ENCODE measurements around the gene C1orf141.

C1orf141 gene

GRCh38 chr1:67126974-67127373, 7.8 kb downstream of the C1orf141 start:
- ChIA-PET CTCF (interaction anchor here (0.6 to 1.5 kb wide), 3 partner anchors 10 to 564 kb away, joined by 3 to 6 read pairs (median 3); no protein-coding TSS in a partner anchor), POLR2A (no interaction called here)
- TF ChIP-seq L3MBTL2 (conservative IDR thresholded peaks at IDR 0.05) (no peak), BHLHE40 (IDR thresholded peaks at IDR 0.05; ENCODE audit: borderline replicate concordance) (no peak), FOXA1 (IDR thresholded peaks at IDR 0.05) (no peak), TARDBP (IDR thresholded peaks at IDR 0.05) (no peak), SUZ12 (IDR thresholded peaks at IDR 0.05) (no peak), ELF4 (IDR thresholded peaks at IDR 0.05) (no peak), LEF1 (IDR thresholded peaks at IDR 0.05; ENCODE audit: borderline replicate concordance) (no peak), ZNF384 (IDR thresholded peaks at IDR 0.05) (no peak), HDGF (IDR thresholded peaks at IDR 0.05; ENCODE audit: borderline replicate concordance) (no peak), CTBP1 (IDR thresholded peaks at IDR 0.05; ENCODE audit: borderline replicate concordance) (no peak), PKNOX1 (IDR thresholded peaks at IDR 0.05) (no peak), FOXK2 (IDR thresholded peaks at IDR 0.05) (no peak), SP1 (IDR thresholded peaks at IDR 0.05) (no peak), FOXM1 (IDR thresholded peaks at IDR 0.05; ENCODE audit: borderline replicate concordance) (no peak), ARNT (IDR thresholded peaks at IDR 0.05) (no peak), NFRKB (IDR thresholded peaks at IDR 0.05) (no peak)
- DNase-seq (ENCODE audit: extremely low spot score), result no peak

GRCh38 chr1:67126111-67126746, 8.5 kb downstream of the C1orf141 start:
- no peak for DNase-seq (ENCODE audit: extremely low spot score)
- ChIA-PET POLR2A (no interaction called here), CTCF (interaction anchor here (0.6 to 1.5 kb wide), 4 partner anchors 11 to 565 kb away, joined by 3 to 6 read pairs (median 3); no protein-coding TSS in a partner anchor)
- no peak for TF ChIP-seq TARDBP (IDR thresholded peaks at IDR 0.05)
- TF ChIP-seq ARNT (IDR thresholded peaks at IDR 0.05), result no peak
- TF ChIP-seq HDGF (IDR thresholded peaks at IDR 0.05; ENCODE audit: borderline replicate concordance), result no peak
- TF ChIP-seq SUZ12 (IDR thresholded peaks at IDR 0.05), result no peak
- TF ChIP-seq CTBP1 (IDR thresholded peaks at IDR 0.05; ENCODE audit: borderline replicate concordance), result no peak
- no peak for TF ChIP-seq NFRKB (IDR thresholded peaks at IDR 0.05)
- TF ChIP-seq FOXM1 (IDR thresholded peaks at IDR 0.05; ENCODE audit: borderline replicate concordance), result no peak
- no peak for TF ChIP-seq LEF1 (IDR thresholded peaks at IDR 0.05; ENCODE audit: borderline replicate concordance)
- TF ChIP-seq PKNOX1 (IDR thresholded peaks at IDR 0.05), result no peak
- no peak for TF ChIP-seq ELF4 (IDR thresholded peaks at IDR 0.05)
- TF ChIP-seq FOXA1 (IDR thresholded peaks at IDR 0.05), result no peak
- TF ChIP-seq FOXK2 (IDR thresholded peaks at IDR 0.05), result no peak
- no peak for TF ChIP-seq ZNF384 (IDR thresholded peaks at IDR 0.05)
- TF ChIP-seq L3MBTL2 (conservative IDR thresholded peaks at IDR 0.05), result no peak

GRCh38 chr1:67124455-67124854, 10.3 kb downstream of the C1orf141 start:
- DNase-seq (ENCODE audit: extremely low spot score), result no peak
- TF ChIP-seq CTBP1 (IDR thresholded peaks at IDR 0.05; ENCODE audit: borderline replicate concordance) (no peak), SUZ12 (IDR thresholded peaks at IDR 0.05) (no peak)
- ChIA-PET POLR2A (no interaction called here), CTCF (no interaction called here)

- DNase-seq (ENCODE audit: extremely low spot score), result no peak
- ChIA-PET CTCF (interaction anchor here (1.1 kb wide), 1 partner anchor 93 kb away, joined by 3 read pairs; no protein-coding TSS in a partner anchor), POLR2A (no interaction called here)
- TF ChIP-seq SP1 (IDR thresholded peaks at IDR 0.05) (no peak), FOXM1 (IDR thresholded peaks at IDR 0.05; ENCODE audit: borderline replicate concordance) (no peak), BHLHE40 (IDR thresholded peaks at IDR 0.05; ENCODE audit: borderline replicate concordance) (no peak), ZNF384 (IDR thresholded peaks at IDR 0.05) (no peak), LEF1 (IDR thresholded peaks at IDR 0.05; ENCODE audit: borderline replicate concordance) (no peak), NFRKB (IDR thresholded peaks at IDR 0.05) (no peak), FOXK2 (IDR thresholded peaks at IDR 0.05) (no peak), FOXA1 (IDR thresholded peaks at IDR 0.05) (no peak), HDGF (IDR thresholded peaks at IDR 0.05; ENCODE audit: borderline replicate concordance) (no peak), L3MBTL2 (conservative IDR thresholded peaks at IDR 0.05) (no peak), PKNOX1 (IDR thresholded peaks at IDR 0.05) (no peak), TARDBP (IDR thresholded peaks at IDR 0.05) (no peak), CTBP1 (IDR thresholded peaks at IDR 0.05; ENCODE audit: borderline replicate concordance) (no peak), SUZ12 (IDR thresholded peaks at IDR 0.05) (no peak), ARNT (IDR thresholded peaks at IDR 0.05) (no peak), ELF4 (IDR thresholded peaks at IDR 0.05) (no peak)
Observed at GRCh38 chr1:67120855-67121619, 13.7 kb downstream of the C1orf141 start.

- CTCF ChIA-PET, result no interaction called here
- POLR2A ChIA-PET, result no interaction called here
- no peak for DNase-seq (ENCODE audit: extremely low spot score)
- no peak for TF ChIP-seq BHLHE40 (IDR thresholded peaks at IDR 0.05; ENCODE audit: borderline replicate concordance)
- no peak for TF ChIP-seq LEF1 (IDR thresholded peaks at IDR 0.05; ENCODE audit: borderline replicate concordance)
- no peak for TF ChIP-seq SP1 (IDR thresholded peaks at IDR 0.05)
- TF ChIP-seq NFRKB (IDR thresholded peaks at IDR 0.05), result no peak
- TF ChIP-seq ZNF384 (IDR thresholded peaks at IDR 0.05), result no peak
- no peak for TF ChIP-seq ARNT (IDR thresholded peaks at IDR 0.05)
- no peak for TF ChIP-seq CTBP1 (IDR thresholded peaks at IDR 0.05; ENCODE audit: borderline replicate concordance)
- no peak for TF ChIP-seq FOXA1 (IDR thresholded peaks at IDR 0.05)
- no peak for TF ChIP-seq HDGF (IDR thresholded peaks at IDR 0.05; ENCODE audit: borderline replicate concordance)
- TF ChIP-seq SUZ12 (IDR thresholded peaks at IDR 0.05), result no peak
- no peak for TF ChIP-seq TARDBP (IDR thresholded peaks at IDR 0.05)
Observed at GRCh38 chr1:67118646-67119045, 16.1 kb downstream of the C1orf141 start.
